Glutamatergic neuron (in vitro differentiated cells): ENCODE data around the gene SERPINC1. TPM values are rescaled to one million over a fixed set of nuclear protein-coding genes. Genes with fewer than 3 reads are reported as not detected.

Experiments
- DNase-seq: peaks from one replicate; pipeline ENCODE4 v3.0.0; 2022
- H3K27ac Mint-ChIP-seq: one replicate; pipeline ENCODE4 v1.8.0; 2020; ENCODE audit warnings: mild to moderate bottlenecking, mixed read lengths, inconsistent platforms; ENCODE audit not compliant: unreplicated experiment
- H3K27me3 Mint-ChIP-seq: one replicate; pipeline ENCODE4 v1.8.0; 2020; ENCODE audit warnings: mild to moderate bottlenecking, moderate library complexity, mixed read lengths, inconsistent platforms; ENCODE audit not compliant: unreplicated experiment
- H3K36me3 Mint-ChIP-seq: one replicate; pipeline ENCODE4 v1.8.0; 2020; ENCODE audit warnings: mild to moderate bottlenecking, mixed read lengths, inconsistent platforms; ENCODE audit not compliant: unreplicated experiment
- H3K4me1 Mint-ChIP-seq: one replicate; pipeline ENCODE4 v1.8.0; 2020; ENCODE audit warnings: mild to moderate bottlenecking, low read depth, mixed read lengths, inconsistent platforms; ENCODE audit not compliant: unreplicated experiment
- H3K4me3 Mint-ChIP-seq: one replicate; pipeline ENCODE4 v1.8.0; 2020; ENCODE audit warnings: mild to moderate bottlenecking, mixed read lengths, inconsistent platforms; ENCODE audit not compliant: unreplicated experiment
- H3K9me3 Mint-ChIP-seq: one replicate; pipeline ENCODE4 v1.8.0; 2020; ENCODE audit warnings: mild to moderate bottlenecking, moderate library complexity, mixed read lengths, inconsistent platforms; ENCODE audit not compliant: unreplicated experiment
- total RNA-seq: library from RNA; stranded (reverse); fragmentation: NEBNext Ultra II Directional; extraction: Animal tissue kit (Norgen Biotek cat#: 25700); gene quantifications from one replicate; pipeline ENCODE4 v1.2.1, GENCODE V29; 2021; ENCODE audit not compliant: unreplicated experiment
- TF ChIP-seq, protein P1 (sequence below): fragments of 200-600 bp; sonication (generic); IDR thresholded peaks from one replicate; pipeline ENCODE4 v1.5.0; 2021; ENCODE audit not compliant: partially characterized antibody, unreplicated experiment

SERPINC1 gene
- total RNA-seq, 1 donor from 2014 or later: not detected

DNA sequence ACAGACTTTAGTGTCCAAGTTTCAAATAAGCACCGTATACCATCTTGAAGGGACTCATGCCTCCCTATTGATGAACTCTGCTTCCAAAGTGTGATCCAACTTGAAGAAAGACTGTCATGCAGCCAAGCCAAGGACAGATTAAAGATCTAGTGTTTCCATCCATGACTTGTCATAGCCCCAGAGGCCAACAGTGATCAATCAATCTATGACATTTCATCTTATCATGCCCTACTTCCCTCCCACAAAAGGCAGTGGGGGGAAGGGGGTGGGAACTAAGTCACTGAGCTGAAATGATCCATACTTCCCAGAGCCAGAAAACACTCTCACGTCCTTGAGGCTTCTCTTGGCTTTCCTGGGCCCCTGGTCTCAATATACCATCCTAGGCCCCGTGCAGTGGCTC, 4.0 kb downstream of the SERPINC1 start:
- H3K4me1 Mint-ChIP-seq: no peaks in the 10 kb centered on the region
- TF ChIP-seq, protein P1, sequence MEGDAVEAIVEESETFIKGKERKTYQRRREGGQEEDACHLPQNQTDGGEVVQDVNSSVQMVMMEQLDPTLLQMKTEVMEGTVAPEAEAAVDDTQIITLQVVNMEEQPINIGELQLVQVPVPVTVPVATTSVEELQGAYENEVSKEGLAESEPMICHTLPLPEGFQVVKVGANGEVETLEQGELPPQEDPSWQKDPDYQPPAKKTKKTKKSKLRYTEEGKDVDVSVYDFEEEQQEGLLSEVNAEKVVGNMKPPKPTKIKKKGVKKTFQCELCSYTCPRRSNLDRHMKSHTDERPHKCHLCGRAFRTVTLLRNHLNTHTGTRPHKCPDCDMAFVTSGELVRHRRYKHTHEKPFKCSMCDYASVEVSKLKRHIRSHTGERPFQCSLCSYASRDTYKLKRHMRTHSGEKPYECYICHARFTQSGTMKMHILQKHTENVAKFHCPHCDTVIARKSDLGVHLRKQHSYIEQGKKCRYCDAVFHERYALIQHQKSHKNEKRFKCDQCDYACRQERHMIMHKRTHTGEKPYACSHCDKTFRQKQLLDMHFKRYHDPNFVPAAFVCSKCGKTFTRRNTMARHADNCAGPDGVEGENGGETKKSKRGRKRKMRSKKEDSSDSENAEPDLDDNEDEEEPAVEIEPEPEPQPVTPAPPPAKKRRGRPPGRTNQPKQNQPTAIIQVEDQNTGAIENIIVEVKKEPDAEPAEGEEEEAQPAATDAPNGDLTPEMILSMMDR: no peak
- H3K36me3 Mint-ChIP-seq: no peaks in the 10 kb centered on the region
- H3K27ac Mint-ChIP-seq: no peak overlapping the region
- no peaks in the 10 kb centered on the region for H3K9me3 Mint-ChIP-seq
- H3K27me3 Mint-ChIP-seq: peaks cover 2% of the 10 kb centered on the region
- no peak for DNase-seq
- no peak overlapping the region for H3K4me3 Mint-ChIP-seq

DNA sequence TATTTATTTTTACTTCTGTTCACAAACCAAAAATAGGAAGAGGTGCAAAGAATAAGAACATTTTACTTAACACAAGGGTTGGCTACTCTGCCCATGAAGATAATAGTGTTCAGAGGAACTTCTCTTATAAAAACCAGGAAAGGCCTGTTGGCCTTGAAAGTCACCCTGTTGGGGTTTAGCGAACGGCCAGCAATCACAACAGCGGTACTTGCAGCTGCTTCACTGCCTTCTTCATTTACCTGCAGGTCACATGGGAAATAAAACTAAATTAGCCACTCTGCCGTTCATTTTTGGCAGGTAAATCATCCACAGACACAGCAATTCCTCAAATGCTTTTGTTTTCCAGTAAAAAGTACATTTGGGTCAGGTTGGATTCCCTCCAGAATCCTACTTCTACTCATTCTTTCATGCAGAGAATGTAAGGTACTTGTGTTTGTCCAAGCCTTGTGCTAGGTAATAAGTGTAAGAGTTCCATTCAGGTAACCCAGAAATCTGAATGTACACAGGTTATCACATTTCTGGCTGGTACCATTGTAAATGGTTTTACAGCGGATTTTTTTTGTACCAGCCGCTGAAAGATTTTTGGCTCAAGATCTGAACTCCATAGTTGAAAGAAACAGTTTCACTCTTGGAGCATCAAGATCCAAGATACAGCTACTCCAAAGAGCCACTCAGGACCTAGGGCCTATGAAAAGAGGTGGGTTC, 13.1 kb downstream of the SERPINC1 start:
- H3K36me3 Mint-ChIP-seq: no peaks in the 10 kb centered on the region
- DNase-seq: no peak
- no peak overlapping the region for H3K27ac Mint-ChIP-seq
- no peaks in the 10 kb centered on the region for H3K9me3 Mint-ChIP-seq
- TF ChIP-seq, protein P1: no peak
- H3K4me3 Mint-ChIP-seq: no peak overlapping the region
- no peaks in the 10 kb centered on the region for H3K27me3 Mint-ChIP-seq
- H3K4me1 Mint-ChIP-seq: no peaks in the 10 kb centered on the region

DNA sequence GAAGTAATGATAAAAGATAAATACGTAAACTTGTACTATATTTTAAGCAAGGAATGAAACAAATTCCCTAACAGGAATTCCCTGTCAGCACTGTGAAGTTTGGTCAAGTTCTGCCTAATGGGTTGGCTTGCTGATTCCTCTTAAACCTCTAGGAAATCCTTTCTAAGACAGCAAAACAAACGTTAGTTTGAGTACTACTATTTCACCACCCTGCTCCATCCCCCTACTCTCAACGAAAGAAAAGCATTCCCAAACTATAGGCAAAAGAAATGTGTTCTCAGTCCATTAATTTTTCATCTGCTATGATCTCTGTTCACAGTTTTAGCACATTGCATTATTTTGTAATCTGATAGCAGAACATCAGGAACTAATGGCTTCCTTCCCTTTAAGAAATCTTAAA, 16.1 kb downstream of the SERPINC1 start:
- Mint-ChIP-seq H3K4me1 (no peaks in the 10 kb centered on the region), H3K4me3 (no peak overlapping the region), H3K36me3 (no peaks in the 10 kb centered on the region), H3K9me3 (no peaks in the 10 kb centered on the region), H3K27ac (no peak overlapping the region), H3K27me3 (no peaks in the 10 kb centered on the region)
- no peak for DNase-seq
- TF ChIP-seq, protein P1: no peak

DNA sequence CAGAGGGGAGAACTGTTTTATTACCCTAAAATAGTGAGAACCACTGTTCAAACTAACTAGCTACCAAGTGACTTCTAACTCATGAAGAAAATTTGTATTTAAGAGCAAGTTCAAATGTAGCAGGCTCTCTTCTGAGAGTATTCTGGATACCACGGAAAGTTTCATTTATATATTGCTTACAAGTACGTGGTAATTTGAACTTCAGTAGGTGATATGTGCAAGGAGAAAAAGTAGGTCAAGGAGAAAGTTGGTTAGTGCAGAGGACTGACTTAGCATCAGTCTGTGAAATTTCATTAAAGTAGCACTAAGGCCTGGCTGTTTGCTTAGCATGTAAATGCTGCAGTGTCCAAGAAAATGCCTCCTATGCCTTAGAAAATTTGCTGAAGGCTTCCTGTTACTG, 16.7 kb downstream of the SERPINC1 start:
- Mint-ChIP-seq H3K4me1 (no peaks in the 10 kb centered on the region), H3K27ac (no peak overlapping the region), H3K27me3 (no peaks in the 10 kb centered on the region), H3K9me3 (no peaks in the 10 kb centered on the region), H3K36me3 (no peaks in the 10 kb centered on the region), H3K4me3 (no peak overlapping the region)
- TF ChIP-seq, protein P1: no peak
- no peak for DNase-seq

DNA sequence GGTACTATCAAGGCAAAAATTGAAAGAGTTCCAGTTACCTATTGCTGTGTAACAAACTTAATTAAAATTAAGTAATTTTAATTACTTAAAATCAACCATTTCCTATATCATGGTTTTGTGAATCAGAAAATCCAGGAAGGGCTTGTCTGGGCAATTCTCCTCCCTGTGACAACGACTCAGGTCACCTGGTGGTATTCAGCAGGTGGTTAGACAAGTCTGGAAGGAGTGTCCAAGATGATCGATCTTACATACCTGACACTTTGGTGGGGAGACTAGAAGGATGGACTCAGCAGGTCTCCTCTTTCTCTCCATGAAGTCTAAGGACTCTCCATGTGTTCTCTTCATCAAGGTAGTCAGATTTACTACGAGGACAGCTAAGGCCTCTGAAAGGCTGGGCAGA, 22.9 kb downstream of the SERPINC1 start:
- Mint-ChIP-seq H3K27me3 (no peaks in the 10 kb centered on the region), H3K9me3 (no peaks in the 10 kb centered on the region), H3K4me1 (no peaks in the 10 kb centered on the region), H3K27ac (no peak overlapping the region), H3K36me3 (no peaks in the 10 kb centered on the region), H3K4me3 (no peak overlapping the region)
- DNase-seq: no peak
- TF ChIP-seq, protein P1: no peak
